ENCODE results near the gene SPECC1.

The SPECC1 gene

GRCh38 chr17:20149251-20149650, 140.1 kb downstream of the SPECC1 start:
- TF ChIP-seq GATA3 (IDR thresholded peaks at IDR 0.05; ENCODE audit: low read depth, low read length) (no peak), GATA2 (IDR thresholded peaks at IDR 0.05; ENCODE audit: low read depth, low read length) (no peak)

- TF ChIP-seq GATA2 (IDR thresholded peaks at IDR 0.05; ENCODE audit: low read depth, low read length), result no peak
- TF ChIP-seq GATA3 (IDR thresholded peaks at IDR 0.05; ENCODE audit: low read depth, low read length), result no peak
Measured at GRCh38 chr17:20151174-20151573, 142.0 kb downstream of the SPECC1 start.

GRCh38 chr17:20153231-20153630, 144.1 kb downstream of the SPECC1 start:
- no peak for TF ChIP-seq GATA2 (IDR thresholded peaks at IDR 0.05; ENCODE audit: low read depth, low read length)
- TF ChIP-seq GATA3 (IDR thresholded peaks at IDR 0.05; ENCODE audit: low read depth, low read length), result no peak

GRCh38 chr17:20154286-20155000, 145.3 kb downstream of the SPECC1 start:
- TF ChIP-seq GATA3 (IDR thresholded peaks at IDR 0.05; ENCODE audit: low read depth, low read length) (no peak), GATA2 (IDR thresholded peaks at IDR 0.05; ENCODE audit: low read depth, low read length) (no peak)

- TF ChIP-seq GATA3 (IDR thresholded peaks at IDR 0.05; ENCODE audit: low read depth, low read length) (no peak), GATA2 (IDR thresholded peaks at IDR 0.05; ENCODE audit: low read depth, low read length) (no peak)
Measured at GRCh38 chr17:20155258-20156195, 146.4 kb downstream of the SPECC1 start.

GRCh38 chr17:20156196-20157000, 147.2 kb downstream of the SPECC1 start:
- TF ChIP-seq GATA2 (IDR thresholded peaks at IDR 0.05; ENCODE audit: low read depth, low read length), result no peak

GRCh38 chr17:20157001-20157310, 147.8 kb downstream of the SPECC1 start:
- no peak for TF ChIP-seq GATA3 (IDR thresholded peaks at IDR 0.05; ENCODE audit: low read depth, low read length)
- no peak for TF ChIP-seq GATA2 (IDR thresholded peaks at IDR 0.05; ENCODE audit: low read depth, low read length)

GRCh38 chr17:20158580-20158979, 149.4 kb downstream of the SPECC1 start:
- TF ChIP-seq GATA2 (IDR thresholded peaks at IDR 0.05; ENCODE audit: low read depth, low read length) (no peak), GATA3 (IDR thresholded peaks at IDR 0.05; ENCODE audit: low read depth, low read length) (no peak)

GRCh38 chr17:20159406-20160069, 150.4 kb downstream of the SPECC1 start:
- no peak for TF ChIP-seq GATA3 (IDR thresholded peaks at IDR 0.05; ENCODE audit: low read depth, low read length)
- TF ChIP-seq GATA2 (IDR thresholded peaks at IDR 0.05; ENCODE audit: low read depth, low read length), result no peak

- TF ChIP-seq GATA2 (IDR thresholded peaks at IDR 0.05; ENCODE audit: low read depth, low read length), result no peak
- peak; percentile 61; the same call in 1 of the 2 replicates for TF ChIP-seq GATA3 (IDR thresholded peaks at IDR 0.05; ENCODE audit: low read depth, low read length)
Measured at GRCh38 chr17:20170085-20170484, 160.9 kb downstream of the SPECC1 start.

GRCh38 chr17:20171741-20172365, 162.7 kb downstream of the SPECC1 start:
- TF ChIP-seq GATA3 (IDR thresholded peaks at IDR 0.05; ENCODE audit: low read depth, low read length), result no peak
- TF ChIP-seq GATA2 (IDR thresholded peaks at IDR 0.05; ENCODE audit: low read depth, low read length), result no peak

GRCh38 chr17:20172376-20172775, 163.2 kb downstream of the SPECC1 start:
- TF ChIP-seq GATA3 (IDR thresholded peaks at IDR 0.05; ENCODE audit: low read depth, low read length), result no peak
- TF ChIP-seq GATA2 (IDR thresholded peaks at IDR 0.05; ENCODE audit: low read depth, low read length), result no peak

GRCh38 chr17:20173091-20173490, 163.9 kb downstream of the SPECC1 start:
- no peak for TF ChIP-seq GATA3 (IDR thresholded peaks at IDR 0.05; ENCODE audit: low read depth, low read length)
- TF ChIP-seq GATA2 (IDR thresholded peaks at IDR 0.05; ENCODE audit: low read depth, low read length), result no peak
